PC-9 (cell line): ENCODE data around the gene MT1E.

Source experiments
- CTCF ChIP-seq: fragments of 200-600 bp; sonication (generic); conservative IDR thresholded peaks from 2 replicates; pipeline ENCODE4 v1.6.1; 2017; ENCODE audit warnings: mixed run types, antibody characterized with exemption, mild to moderate bottlenecking, moderate library complexity
- EZH2 ChIP-seq: fragments of 200-600 bp; sonication (generic); IDR thresholded peaks from 2 replicates; pipeline ENCODE4 v1.8.0; 2017; ENCODE audit warnings: antibody characterized with exemption, low read depth

DNA sequence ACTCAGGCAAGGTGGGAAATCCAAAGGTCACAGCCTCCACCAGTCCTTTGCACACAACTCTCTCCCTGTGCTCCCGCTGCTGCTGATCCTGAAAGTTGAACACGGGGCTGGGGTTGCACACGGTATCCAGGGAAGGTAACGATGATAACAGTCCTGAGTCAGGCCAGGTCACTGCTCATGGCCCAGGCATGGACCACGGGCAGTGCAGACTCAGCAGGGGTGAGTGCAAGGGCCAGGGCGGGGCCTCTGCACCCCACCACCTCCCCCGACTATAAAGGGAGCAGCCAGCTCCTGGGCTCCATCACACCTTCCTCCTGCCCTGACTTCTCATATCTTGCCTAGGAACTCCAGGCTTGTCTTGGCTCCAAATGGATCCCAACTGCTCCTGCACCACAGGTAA is 26.0 kb downstream of the MT1E start, which contains the start of gene MT1B:
- TF ChIP-seq CTCF (no peak), EZH2 (no peak)
